NCI-H748 (cell line): ENCODE measurements around the gene HACD3.
"Not testable (repeated sequence)": the region's sequence is repeated elsewhere in the genome, so short reads cannot be mapped to it uniquely, and the experiment has no call there.

Experiments used
- DNase-seq: peaks from one replicate; lab custom pipeline; 2025; ENCODE audit not compliant: unreplicated experiment; lab: John Stamatoyannopoulos, UW

HACD3 gene

DNA sequence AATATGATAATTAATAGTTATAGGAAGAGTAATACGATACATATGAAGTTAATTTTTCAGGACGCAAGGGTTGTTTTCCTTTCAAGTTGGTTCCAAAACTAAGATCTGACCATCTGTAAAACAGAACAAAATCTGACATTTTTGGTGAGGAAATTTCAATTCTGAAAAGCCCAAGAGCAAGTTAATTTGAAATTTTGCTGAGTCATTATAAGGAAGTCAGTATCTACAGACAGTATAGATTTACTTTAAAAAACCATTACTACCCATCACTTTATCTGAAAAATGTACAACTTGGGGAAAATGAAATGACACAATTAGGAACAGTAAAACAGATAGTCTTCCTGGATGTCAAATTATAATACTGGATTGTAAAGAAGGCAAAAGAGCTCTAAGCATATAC lies 68.2 kb downstream of the HACD3 start:
- DNase-seq: no peak

DNA sequence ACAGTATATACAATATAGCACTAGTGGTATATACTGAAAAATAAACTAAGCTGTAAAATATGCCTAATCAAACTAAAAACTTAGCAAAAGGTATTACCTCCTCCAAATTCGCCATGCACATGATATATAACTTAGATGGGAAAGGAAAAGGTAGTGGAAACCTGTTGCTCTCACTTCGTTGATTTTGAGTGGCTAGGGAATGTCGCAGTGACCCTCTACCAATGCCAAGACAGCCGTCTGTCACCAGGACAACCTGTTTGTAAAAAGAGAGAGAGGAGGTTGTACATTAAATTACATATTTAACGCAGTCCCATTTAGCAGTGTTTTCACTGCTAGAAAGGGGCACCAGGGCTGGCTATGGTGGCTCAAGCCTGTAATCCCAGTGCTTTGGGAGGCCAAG lies 69.4 kb downstream of the HACD3 start:
- no peak for DNase-seq

- no peak for DNase-seq
These were observed 72.9 kb downstream of the HACD3 start for GRCh38 chr15:65603134-65603533.

DNA sequence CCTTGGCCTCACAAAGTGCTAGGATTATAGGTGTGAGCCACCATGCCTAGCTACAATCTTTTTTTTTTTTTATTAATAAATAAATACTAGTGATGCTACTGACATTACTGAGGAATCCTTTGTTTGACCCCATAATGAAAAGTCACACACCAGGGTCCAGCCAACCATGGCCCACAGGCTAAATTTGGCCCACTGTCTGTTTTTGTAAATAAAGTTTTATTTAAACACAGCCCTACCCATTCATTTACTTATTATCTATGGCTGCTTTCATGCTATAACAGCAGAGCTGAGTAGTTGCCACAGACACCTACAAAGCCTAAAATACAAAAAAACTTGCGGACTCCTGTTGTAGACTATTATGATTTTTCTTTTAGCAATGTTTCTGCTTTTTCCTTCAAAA lies 73.3 kb downstream of the HACD3 start:
- no peak for DNase-seq

GRCh38 chr15:65610871-65611718 lies 80.8 kb downstream of the HACD3 start, which contains the start of gene INTS14:
INTS14 (minus strand) TSS chr15:65611131; CDS start chr15:65607380, 3,751 bp downstream.
- DNase-seq: peak; percentile 94

- DNase-seq: no peak
These were observed 81.8 kb downstream of the HACD3 start for GRCh38 chr15:65611888-65612615.

DNA sequence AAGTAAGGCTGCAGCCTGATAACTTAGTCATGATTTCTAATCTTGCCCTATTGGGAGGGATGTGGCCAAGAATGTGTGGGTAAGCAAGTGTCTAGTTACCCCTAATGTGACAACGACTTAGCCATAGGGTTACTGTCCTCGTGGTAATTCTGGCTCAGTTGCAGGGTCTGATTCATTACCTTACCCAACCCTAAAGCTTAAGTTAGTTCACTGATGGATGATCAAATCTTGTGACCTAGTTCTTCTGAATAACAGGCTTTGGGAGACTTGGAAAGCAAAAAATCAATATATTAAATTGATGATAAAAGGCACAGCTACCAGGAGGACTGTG lies 82.3 kb downstream of the HACD3 start:
- DNase-seq: no peak

DNA sequence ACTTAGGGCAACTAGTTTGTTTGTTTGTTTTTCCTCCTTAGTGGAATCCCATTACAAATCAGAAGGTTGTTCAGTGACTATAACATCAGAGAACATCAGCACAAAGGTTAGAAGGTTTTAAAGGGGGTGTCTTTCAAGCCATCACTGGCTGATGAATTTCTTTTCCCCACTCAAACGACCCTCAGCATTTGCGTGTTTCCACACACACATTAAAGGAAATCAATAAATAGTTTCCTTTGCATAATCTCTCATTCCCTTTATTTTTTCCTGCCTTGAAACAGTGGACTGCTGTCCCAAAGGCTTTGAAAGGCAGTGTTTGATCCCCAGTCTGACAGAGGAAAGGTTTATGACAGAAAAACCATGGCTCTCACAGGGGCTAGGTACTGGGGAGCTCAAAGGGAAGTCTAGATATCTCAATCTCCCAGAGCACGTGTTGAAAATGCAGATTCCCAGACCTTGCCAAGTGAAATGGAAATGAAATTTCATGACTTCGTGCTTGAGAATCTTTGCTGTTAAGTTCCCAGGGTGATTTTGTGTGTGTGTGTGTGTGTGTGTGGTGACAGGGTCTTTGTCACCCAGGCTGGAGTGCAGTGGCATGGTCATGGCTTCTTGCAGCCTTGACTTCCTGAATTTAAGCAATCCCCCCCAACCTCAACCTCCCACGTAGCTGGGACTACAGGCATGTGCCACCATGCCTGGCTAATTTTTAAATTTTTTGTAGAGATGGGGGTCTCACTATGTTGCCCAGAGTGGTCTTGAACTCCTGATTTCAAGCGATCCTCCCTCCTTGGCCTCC lies 82.9 kb downstream of the HACD3 start:
- DNase-seq: no peak

DNA sequence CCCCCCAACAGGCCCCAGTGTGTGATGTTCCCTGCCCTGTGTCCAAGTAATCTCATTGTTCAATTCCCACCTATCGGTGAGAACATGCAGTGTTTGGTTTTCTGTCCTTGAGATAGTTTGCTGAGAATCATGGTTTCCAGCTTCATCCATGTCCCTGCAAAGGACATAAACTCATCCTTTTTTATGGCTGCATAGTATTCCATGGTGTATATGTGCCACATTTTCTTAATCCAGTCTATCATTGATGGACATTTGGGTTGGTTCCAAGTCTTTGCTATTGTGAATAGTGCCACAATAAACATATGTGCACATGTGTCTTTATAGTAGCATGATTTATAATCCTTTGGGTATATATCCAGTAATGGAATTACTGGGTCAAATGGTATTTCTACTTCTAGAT lies 85.6 kb downstream of the HACD3 start:
- not testable (repeated sequence) for DNase-seq

DNA sequence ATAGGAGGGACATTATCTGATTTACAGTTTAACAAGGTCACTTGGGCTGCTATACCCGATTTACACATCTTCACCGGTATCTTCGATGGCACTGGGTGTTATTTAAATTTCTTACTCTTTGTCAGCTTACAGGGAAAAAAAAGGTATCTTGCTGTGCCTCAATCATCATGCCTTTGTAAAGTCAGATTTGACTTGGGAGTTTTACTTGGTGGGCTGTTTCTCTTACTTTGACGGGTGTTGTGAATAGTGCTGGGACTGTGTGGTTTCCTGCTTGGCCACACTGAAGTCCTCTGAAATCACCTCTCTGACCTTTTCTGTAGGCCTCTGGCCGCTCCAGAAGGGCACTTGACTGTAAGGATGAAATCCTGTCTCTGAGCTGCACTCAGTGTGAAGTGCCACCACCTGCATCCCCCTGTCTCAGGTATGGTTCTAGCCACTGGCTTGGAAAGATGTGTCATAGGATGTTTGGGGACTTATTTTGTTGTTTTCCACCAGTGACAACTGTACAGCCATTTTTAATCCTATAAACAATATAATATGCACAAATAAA lies 88.4 kb downstream of the HACD3 start:
- DNase-seq: no peak

DNA sequence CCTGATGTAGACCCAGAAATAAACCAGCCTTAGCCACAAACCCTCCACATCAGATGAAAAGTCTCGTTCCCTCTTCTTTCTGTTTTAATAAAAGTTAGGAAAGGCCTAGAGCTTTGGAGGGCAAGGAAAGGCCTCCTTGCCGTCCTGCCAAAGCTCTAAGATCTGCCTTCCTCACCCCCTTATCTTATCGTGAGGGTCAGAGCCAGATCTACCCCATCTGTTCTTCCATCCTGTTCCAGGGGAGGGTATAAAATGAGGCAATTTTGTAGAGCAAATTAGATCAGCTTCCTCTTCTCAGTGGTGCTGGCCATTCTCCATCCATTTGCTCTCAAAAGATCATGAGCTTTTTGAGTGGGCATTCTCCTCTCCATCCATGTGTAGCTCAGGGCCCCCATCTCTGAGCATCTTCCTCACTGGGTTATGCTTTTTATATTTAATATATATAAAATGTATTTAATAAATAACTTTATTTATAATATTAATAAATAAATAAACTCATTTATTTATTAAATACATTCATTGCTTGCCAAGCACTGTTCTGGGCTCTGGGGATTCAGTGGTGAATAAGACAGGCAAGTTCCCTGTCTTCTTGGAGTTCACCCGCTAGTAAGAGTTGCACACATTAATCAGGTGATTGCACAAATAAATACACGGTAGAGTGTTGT lies 89.5 kb downstream of the HACD3 start:
- DNase-seq: no peak

GRCh38 chr15:65620833-65621232 lies 90.6 kb downstream of the HACD3 start:
- DNase-seq: no peak

- no peak for DNase-seq
These were observed 91.4 kb downstream of the HACD3 start, which contains the start of gene SLC24A1 for GRCh38 chr15:65621638-65622037. SLC24A1 (plus strand) TSS chr15:65621938; CDS start chr15:65624081, 2,143 bp downstream.

DNA sequence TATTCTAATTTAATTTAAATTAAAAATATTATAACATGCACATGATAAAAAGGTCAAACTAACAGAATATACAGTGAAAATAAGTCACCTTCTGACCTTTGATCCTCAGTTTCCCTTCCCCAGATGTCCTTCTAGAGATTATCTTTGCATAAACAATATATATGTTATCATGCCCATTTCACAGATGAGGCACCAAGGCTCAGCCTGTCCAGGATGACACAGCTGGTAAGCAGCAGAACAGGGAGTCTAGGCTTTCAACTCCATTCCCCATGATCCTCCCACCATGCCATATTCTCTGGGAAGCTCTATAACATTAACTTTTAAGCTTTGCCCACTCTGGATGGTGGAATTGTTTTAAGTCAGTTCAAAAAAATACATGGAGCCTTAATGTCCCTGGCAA lies 92.8 kb downstream of the HACD3 start:
- DNase-seq: no peak

- DNase-seq: no peak
These were observed 96.6 kb downstream of the HACD3 start for GRCh38 chr15:65626856-65627255.
